GM19193 (cell line): Measurements from ENCODE around the gene IFNG.

ENCODE experiments used
- POLR2A ChIP-seq: IDR thresholded peaks from 4 replicates; pipeline ENCODE4 v1.6.1; 2011; ENCODE audit not compliant: insufficient read depth, insufficient read length; ENCODE audit errors: extremely low read depth

The IFNG gene

GRCh38 chr12:68175557-68176061, 16.1 kb upstream of the IFNG start:
- no peak for TF ChIP-seq POLR2A

- TF ChIP-seq POLR2A, result no peak
Observed at GRCh38 chr12:68173792-68174191, 14.3 kb upstream of the IFNG start.

DNA sequence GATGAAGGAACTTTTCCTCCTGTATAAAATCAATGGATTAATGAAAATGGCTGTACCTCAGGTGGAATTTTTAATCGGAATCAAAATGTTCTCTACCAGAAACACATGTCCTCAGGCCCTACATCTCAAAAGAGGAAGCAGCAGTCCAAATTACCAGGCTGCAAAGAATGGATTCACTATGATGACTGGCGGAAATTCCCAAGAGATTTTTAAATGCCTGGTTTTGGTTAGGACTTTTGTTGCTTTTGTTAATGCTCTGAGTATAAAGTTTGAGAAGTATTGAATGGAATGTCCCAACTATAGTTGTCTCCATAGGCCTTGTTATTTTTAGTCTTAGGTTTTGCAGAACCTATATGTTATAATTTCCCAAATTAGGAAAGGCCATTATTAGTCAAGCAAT, 11.2 kb upstream of the IFNG start:
- TF ChIP-seq POLR2A, result no peak

DNA sequence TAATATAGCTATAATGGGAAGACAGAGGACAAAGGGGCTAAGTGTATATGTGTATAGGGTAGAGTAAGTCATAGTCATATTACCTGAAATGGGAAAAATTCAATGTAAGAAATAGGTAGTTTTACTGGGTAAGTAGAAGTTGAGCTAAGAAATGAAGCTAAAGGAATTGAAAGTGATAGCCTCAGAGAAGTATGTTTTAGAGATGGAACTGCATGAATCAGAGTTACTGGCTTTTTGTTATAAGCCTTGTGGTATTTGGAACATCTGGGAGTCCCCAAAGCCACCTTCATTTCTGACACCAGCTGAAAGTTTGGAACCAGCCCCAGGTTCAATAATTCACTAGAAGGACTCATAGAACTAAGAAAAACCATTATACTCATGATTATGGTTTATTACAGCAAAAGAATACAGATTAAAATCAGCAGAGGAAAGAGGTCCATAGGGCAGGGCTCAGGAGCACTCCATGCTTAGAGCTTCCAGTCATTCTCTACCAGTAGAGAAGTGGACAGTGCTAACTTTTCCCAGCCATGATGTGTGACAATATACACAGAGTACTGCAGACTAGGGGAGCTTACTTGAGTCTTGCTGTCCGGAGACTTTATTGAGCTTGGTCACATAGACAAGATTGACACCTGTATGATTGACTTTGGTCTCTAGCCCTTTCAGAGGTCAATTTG, 9.8 kb upstream of the IFNG start:
- no peak for TF ChIP-seq POLR2A

- TF ChIP-seq POLR2A, result no peak
Observed at GRCh38 chr12:68166317-68166831, 6.8 kb upstream of the IFNG start.

GRCh38 chr12:68163560-68164081, 4.1 kb upstream of the IFNG start:
- TF ChIP-seq POLR2A, result no peak

GRCh38 chr12:68162374-68162773, 2.8 kb upstream of the IFNG start:
- TF ChIP-seq POLR2A, result no peak

DNA sequence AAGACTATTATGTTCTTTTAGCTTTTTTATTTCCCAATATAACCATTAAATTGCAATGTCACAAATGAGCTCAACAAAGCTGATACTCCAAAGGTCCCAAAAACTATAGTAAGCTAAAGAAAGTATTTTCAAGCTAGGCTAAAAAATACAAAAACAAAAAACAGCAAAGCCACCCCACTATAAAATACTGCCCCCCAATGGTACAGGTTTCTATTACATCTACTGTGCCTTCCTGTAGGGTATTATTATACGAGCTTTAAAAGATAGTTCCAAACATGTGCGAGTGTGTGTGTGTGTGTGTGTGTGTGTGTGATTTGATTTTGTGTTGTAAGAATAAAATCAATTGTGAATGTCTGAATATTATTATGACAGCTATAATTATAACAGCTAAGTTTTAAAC, 1.1 kb downstream of the IFNG start:
- TF ChIP-seq POLR2A, result no peak

DNA sequence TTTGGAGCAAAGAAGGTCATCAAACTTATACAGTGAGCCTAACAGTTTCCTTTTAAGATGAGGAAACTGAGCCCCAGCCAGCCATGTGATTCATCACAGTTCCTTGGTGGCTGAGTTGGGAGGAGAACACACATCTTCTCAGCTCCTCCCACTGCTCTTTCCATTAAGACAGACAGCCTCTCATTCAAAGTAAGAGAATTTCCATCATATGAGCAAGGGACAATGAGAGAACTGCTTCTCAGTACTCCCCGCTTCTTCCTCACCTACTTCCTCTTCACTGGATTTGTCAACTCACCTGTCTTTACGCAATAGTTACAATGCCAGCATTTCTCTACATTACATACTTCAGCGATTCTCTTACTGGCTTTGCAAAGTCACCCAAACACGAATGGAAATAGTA, 2.2 kb downstream of the IFNG start:
- no peak for TF ChIP-seq POLR2A

DNA sequence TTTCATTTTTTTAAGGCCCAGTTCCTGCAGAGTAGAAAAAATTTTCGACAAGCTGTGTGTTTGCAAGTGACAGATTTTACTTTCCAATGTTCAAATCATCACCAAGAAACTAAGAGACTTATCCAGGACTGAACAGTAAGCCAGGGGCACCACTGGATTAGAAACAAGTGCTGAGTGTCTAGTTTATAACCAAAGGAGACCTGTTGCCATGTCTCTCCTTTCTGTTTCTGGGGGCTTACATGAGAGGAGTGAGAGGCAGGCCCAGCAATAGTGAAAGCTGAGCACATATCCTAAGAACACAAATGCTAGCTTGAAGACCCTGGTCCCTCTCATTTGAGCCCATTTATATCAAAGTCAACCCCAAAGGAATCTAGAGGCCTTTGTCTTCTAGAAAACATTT, 2.9 kb downstream of the IFNG start:
- no peak for TF ChIP-seq POLR2A

DNA sequence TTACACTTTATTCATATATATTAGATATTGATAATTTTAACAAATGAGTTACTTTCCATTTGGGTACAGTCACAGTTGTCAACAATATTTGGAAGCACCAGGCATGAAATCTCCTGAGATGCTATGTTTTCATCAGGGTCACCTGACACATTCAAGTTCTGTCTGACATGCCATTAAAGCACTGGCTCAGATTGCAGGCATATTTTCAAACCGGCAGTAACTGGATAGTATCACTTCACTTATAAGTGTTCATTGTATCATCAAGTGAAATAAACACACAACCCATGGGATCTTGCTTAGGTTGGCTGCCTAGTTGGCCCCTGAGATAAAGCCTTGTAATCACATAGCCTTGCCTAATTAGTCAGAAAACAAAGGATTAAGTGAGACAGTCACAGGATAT, 4.8 kb downstream of the IFNG start:
- TF ChIP-seq POLR2A, result no peak

DNA sequence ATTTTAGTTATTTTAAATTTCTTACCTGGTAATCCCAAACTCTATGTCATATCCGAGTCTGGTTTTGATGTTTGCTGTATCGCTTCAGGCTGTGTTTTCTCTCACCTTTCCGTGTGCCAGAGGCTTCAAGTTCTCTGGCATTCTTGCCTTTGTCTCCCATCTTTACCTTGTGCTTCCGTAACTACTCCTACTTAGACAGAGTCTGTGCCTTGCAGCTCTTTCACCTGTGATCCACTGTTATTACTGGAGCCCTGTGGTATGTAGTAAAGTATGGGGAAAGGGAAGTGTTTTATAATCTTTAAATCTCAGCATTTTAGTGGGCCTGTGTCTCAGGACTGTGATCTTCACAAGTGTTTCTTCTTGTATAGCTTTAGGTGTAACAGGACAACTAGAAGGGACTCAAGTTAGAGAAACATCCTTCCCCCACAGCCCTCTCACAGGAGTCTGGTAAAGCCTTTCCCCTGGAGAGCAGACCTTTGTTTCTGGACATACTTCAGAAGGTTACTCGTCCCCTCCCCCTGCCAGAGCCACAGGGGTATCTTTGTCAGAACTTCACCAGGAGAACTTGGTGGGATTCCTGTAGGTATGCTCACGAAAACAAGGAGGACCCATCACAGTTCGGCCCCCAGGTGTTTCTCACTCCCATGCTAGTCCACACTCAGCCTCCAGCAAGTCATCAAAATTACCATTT, 11.1 kb downstream of the IFNG start:
- TF ChIP-seq POLR2A, result no peak

GRCh38 chr12:68140556-68140955, 19.0 kb downstream of the IFNG start:
- no peak for TF ChIP-seq POLR2A

DNA sequence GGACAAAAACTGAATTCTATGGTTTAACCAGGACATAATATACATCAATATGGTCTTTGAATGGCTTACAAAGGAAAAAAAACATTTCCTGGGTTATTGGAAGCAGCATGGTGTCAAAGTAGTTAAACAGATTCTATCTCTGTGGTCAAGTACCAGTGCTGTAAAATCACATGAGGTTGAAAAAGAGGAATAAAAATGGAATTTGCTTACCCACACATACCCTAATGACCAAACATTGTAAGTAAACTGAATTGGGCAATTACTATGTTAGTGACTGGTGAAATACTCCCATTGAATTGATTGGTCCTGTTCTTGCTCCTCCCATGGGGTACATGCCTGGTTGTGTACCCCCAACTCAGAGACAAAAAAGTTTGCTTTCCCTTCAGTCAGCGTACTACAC, 19.6 kb downstream of the IFNG start:
- no peak for TF ChIP-seq POLR2A

DNA sequence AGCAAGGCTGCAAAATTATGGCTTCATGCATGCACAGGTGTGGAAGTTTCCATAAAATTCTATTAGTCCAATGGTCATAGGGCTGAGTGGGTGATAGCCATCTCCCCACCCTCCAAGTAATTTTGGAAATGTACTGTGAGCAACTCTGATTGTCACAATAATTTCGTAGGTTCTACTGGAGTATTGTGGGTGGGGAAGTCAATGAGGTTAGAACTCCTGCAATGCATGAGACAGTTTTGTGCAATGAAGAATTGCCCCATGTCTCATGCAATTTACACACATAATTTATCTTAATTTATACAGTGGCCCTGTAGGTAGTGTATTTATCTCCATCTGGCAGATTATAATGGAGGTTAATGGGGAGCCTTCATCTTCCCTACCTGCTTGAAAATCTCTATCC, 20.5 kb downstream of the IFNG start:
- no peak for TF ChIP-seq POLR2A

- no peak for TF ChIP-seq POLR2A
Observed at GRCh38 chr12:68138480-68138879, 21.1 kb downstream of the IFNG start.

GRCh38 chr12:68137335-68137830, 22.2 kb downstream of the IFNG start:
- no peak for TF ChIP-seq POLR2A

GRCh38 chr12:68135520-68135919, 24.0 kb downstream of the IFNG start:
- TF ChIP-seq POLR2A, result no peak
